HG03280 (cell line): ENCODE results near the gene TMEM181.
"Not testable (repeated sequence)": the region's sequence is repeated elsewhere in the genome, so short reads cannot be mapped to it uniquely, and the experiment has no call there.

ENCODE experiments used
- ATAC-seq: cut with Tn5 transposase; IDR thresholded peaks from one replicate; pipeline ENCODE4 v1.9.1; 2021; ENCODE audit warnings: mild to moderate bottlenecking, moderate library complexity; ENCODE audit not compliant: unreplicated experiment

Gene TMEM181, protein sequence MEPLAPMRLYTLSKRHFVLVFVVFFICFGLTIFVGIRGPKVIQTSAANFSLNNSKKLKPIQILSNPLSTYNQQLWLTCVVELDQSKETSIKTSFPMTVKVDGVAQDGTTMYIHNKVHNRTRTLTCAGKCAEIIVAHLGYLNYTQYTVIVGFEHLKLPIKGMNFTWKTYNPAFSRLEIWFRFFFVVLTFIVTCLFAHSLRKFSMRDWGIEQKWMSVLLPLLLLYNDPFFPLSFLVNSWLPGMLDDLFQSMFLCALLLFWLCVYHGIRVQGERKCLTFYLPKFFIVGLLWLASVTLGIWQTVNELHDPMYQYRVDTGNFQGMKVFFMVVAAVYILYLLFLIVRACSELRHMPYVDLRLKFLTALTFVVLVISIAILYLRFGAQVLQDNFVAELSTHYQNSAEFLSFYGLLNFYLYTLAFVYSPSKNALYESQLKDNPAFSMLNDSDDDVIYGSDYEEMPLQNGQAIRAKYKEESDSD

DNA sequence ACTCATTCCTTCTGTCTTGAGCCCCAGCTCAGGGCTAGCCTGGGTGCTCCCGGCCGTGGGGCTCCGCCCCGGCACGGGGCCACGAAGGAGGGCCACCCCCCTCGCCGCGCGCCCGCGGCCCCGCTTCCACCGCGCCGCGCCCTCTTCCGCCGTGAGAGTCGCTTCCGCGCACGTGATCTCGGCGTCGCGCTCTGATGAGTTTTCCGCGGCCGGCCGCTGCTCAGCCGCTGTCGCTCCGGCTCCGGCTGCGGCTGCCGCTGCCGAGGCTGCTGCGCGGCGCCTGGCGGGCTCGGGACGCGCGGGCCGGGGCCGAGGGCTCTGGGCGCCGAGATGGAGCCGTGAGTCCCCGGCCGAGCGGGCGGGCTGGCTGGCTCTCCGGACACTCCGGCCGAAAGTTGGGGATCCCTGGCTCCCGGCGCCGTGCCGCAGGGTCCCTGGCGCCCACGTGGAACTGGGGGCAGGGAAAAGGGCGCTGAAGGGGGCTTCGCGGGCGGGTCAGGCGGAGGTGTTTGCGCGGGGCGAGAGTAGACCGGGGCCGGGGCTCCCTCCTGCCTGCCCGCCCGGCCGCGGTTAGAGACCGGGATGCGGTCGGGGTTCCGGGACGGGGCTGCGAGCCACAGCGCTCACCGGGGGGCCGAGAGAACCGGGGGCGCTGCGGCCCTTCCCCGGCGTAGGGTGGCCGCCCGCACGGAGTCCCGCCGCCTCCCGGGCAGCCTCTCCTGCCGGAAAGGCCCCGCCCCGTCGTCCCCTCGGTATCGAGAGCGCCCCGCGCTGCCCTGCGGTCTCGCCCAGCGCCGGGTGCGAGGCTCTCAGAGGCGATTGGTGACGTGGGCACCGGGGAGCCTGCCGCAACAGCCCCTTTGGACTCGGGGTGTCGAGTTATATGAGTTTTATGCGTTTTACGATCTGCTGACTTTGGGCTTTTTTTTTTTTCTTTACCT, at the start of gene TMEM181:
Gene TMEM181, plus strand, starts transcription at position 197 of the 941 bp plus-strand sequence. Its CDS starts 134 bp downstream, at position 331.
- peak; percentile 87 for ATAC-seq

DNA sequence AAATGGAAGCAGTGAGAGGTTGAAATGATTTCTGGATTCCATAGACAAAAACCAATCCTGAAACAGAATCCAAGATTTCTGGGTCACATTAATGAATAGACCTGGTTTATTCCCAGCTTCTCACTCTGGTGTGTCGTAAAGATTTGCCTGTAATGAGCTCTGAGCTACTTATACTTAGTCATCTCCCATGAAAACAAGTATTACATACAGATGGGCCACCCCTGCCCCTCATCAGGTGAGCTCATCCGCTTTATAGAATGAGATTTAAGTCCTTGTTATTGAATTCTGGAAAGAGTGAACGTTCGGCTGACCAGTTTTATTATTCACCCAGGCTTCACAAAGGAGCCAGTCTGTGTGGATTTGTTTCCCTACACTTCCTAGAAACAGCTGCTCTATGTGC, 47.1 kb upstream of the TMEM181 start:
- ATAC-seq: no peak

DNA sequence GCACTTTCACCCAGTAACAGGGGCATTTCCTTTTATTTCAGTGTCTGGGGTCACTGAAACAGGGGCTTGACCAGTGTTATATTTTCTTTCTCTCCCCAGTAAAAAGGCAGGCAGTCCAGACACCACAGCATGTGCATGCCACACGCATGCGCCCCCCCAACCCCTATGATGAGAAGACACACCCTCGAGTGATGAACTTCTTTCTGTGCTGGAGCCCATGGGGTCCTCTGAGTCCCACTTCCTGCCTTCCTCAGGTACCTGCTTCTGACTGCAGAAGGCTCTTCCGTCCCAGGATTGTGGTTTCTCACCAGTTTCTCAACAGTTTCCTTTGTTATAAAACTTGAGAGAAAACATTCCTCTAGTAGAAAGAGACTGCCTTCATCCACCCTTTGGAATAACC, 45.7 kb upstream of the TMEM181 start:
- ATAC-seq: no peak

DNA sequence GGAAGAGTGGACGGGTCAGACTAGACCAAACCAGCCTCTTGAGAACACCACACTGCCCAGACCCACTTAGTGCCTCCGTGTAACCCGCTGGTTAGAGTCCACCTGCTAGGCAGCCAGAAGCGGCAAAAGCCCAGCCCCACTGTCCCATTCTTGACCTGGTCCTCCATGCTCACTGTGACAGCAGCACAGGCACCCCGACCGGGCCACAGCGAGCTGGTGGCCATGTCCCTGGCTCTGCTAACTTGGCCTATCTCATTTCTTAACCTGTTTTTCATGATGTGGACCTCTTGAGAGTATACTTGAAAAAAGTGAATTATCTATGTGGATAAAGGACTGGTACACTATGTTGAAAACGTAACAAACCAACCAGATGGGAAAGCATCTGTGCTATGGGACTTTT, 44.9 kb upstream of the TMEM181 start:
- no peak for ATAC-seq

DNA sequence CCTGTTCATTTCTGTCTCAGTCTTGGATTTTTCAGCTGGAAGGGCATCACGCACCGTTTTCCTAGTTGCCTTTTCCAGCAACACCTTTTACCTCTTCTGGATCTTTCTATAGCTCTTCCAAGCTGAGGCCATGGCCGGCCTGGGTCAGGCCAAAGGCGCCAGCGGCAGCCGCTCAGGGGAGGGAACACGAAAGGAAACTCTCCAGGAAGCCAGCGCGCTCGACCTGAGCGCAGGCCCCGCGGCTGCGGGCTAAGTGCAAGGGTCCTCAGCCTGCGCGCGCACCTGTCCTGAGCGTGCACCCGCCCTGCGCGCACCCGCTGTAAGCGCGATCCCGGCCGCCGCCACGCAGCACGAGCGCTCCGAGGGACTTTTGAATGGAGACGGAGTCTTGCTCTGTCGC, 43.8 kb upstream of the TMEM181 start:
- no peak for ATAC-seq

DNA sequence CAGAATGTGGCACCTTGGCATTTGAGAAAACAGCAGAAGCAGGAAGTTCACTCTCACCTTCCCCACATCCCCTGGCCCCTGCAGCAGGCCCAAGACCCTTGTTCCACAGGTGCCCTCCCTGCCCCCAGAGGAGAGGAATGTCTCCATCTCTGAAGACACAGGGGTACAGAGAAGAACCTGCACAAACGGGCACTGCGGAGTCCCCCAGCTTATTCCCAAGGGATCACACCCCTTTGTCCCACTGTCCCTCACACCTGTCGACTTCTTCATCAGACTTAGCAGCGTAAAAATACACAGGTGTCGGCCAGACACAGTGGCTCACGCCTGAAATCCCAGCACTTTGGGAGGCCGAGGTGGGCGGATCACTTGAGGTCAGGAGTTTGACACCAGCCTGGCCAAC, 42.9 kb upstream of the TMEM181 start:
- no peak for ATAC-seq

DNA sequence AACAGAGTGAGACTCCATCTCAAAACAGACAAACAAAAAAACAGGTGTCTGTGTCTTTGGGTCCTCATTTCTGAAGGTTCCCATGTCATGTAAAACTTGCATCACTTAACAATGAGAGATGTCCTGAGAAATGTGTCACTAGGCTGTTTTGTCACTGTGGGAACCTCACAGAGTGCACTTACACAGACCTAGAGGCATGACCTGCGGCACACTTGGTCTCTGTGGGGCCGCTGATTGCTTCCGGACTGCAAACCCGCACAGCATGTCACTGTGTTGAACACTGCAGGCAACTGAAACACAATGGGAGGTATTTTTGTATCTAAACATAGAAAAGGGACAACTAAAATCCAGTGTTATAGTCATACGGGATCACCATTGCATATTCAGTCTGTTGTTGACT, 42.3 kb upstream of the TMEM181 start:
- ATAC-seq: peak; percentile 61

DNA sequence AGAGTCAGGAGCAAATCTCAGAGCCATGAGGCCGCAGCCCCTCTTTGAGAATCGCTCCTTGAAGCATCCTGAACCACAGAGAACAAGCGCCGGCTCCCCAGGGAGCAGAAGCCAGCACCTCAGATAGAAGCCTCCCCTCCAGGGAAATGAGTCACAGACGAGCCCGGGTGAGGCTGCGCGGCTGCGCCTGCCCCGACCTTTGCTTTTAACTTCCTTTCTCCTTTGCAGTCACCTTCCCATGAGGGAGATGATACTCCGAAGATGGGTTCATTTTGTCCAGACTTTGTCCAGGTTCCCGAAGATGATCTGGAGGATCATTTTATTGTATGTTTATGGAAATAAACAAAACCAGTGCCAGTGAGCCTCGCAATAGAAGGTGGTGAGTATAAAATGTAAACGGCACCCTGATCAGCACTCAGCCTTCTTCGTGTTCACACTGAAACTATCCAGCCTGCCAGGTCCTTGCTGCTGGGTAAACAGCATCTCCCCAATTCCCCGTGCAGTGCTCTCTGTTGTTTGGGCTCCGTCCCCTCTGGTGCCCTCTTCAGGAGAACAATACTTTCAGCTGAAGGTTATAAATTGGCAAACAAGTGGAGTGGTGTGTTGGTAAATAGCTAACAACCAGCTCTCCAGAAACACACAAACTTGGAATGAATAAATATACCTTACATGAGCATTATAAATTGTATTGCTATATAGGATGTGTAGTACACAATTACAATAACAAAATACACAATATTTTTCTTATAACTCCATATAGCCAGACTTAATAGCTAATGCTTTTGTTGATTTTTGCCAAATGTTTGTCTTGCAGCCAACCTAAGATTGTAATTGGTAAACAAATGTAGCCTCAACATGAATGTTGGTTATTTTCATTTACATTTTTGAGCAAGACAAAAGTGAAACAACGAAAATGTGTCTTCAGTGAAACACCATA, 41.4 kb upstream of the TMEM181 start:
- ATAC-seq: peak; percentile 69

DNA sequence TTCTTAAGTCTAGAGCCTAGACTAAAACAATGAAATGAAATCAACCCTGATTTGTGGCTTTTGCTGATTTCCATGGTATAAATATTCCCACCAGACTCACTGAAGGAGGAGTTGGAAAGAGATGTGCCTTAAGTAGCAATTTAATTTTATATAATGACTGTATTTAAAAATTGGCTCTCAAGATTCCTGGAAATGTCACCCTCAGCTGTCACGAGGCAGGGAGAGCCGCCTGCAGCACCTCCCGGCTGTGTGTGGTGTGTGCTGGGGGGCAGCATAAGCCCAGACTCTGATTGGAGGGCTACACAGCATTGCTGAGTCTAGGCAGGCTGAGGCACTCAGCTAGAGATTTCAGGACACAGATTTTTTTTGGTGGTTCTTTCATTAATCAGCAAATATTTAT, 40.6 kb upstream of the TMEM181 start:
- ATAC-seq: no peak

DNA sequence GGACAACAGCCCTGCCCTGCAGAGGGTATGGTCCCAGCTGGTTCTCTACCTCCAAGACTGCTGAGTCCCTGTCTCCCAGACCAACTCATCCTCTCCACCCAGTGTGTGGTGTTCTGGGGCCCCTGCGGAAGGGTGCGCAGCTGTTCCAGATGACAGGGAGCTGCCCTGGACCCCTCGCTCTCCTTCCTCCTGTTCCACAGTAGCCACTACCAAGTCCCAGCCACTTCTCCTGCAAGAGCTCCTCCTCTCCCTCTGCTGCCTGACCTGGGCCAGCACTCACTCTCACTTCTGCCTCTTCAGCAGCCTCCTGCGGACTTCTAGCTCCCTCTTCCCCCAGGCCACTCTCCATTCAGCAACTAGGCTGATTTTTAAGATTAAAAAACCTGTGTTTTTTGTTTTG, 40.1 kb upstream of the TMEM181 start:
- no peak for ATAC-seq

DNA sequence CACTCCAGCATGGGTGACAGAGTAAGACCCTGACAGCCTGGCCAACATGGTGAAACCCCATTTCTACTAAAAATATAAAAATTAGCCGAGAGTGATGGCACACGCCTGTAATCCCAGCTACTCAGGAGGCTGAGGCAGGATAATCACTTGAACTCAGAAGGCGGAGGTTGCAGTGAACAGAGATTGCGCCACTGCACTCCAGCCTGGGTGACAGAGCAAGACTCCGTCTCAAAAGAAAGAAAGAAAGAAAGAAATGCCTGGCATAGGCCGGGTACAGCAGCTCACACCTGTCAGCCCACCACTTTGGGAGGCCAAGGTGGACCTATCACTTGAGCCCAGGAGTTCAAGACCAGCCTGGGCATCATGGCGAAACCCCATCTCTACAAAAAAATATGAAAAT, 38.9 kb upstream of the TMEM181 start:
- not testable (repeated sequence) for ATAC-seq

DNA sequence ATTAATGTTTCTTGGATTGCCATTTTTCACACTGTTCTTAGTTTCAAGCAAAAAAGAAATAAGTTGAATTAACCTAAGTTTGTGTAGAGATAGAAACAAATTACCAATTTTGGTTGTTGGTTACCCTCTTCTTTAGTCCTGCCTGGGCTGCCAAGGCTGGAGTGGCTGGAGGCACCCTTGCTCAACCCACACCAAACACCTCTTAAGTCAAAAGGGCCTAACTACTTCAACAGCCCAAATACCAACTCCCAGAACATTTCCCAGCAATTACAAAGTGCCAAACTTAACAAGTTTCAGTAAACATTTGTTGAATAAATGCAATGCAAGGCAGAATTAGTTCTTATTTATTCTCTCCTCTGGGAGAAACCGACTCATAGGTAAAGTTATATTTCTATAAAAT, 38.1 kb upstream of the TMEM181 start:
- no peak for ATAC-seq

DNA sequence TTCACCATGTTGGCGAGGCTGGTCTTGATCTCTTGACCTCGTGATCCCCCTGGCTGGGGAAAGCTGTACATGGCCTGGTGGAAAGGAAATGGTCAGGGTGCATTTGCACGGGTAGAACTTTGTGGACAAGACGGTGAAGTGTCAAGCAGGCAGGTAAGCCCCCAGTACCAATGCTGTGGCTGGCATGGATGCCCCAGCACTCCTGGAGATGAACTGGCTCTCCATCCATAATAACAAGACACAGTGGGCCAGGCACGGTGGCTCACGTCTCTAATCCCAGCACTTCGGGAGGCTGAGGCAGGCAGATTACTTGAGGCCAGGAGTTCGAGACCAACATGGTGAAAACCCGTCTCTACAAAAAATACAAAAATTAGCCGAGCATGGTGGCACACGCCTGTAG, 37.3 kb upstream of the TMEM181 start:
- no peak for ATAC-seq

DNA sequence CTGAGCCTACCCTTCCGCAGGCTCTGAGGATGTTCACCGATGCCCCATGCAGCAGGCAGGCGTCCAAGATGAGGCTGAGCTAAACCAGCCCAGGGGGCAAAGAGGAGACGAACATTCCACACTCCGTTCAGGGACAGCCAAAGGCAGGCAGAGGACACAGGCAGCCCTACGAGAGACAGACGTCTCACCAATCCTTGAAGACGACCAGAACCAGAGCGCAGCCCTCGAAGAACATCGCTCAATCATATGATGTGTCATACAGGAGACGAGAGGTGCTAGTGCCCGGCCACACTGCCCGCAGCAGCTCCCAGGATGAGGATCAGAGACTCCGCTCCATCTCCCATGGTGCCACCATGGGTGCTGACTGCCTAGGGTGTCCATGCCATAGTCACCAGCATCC, 35.6 kb upstream of the TMEM181 start:
- ATAC-seq: no peak

DNA sequence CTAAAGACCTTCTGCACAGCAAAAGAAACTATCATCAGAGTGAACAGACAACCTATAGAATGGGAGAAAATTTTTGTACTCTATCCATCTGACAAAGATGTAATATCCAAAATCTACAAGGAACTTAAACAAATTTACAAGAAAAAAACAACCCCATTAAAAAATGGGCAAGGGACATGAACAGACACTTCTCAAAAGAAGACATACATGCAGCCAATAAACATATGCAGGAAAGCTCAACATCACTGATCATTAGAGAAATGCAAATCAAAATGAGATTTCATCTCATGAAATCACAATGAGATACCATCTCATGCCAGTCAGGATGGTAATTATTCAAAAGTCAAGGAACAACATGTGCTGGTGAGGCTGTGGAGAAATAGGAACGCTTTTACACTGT, 32.0 kb upstream of the TMEM181 start:
- ATAC-seq: not testable (repeated sequence)

DNA sequence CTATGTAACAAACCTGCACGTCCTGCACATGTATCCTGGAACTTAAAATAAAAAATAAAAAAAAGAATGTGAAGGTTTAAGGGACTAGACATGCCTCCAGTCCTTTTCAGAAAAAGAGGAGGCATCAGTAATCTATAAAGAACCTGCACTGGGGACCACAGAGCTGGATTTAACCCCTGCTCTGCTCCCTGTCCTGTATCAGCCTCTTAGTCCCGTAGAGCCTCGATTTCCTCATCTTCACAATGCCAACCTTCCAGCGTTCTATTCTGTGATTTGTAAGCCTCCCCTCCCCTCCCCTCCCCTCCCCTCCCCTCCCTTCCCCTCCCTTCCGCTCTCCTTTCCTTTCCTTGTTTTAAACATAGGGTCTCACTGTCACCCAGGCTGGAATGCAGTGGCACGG, 31.1 kb upstream of the TMEM181 start:
- no peak for ATAC-seq

DNA sequence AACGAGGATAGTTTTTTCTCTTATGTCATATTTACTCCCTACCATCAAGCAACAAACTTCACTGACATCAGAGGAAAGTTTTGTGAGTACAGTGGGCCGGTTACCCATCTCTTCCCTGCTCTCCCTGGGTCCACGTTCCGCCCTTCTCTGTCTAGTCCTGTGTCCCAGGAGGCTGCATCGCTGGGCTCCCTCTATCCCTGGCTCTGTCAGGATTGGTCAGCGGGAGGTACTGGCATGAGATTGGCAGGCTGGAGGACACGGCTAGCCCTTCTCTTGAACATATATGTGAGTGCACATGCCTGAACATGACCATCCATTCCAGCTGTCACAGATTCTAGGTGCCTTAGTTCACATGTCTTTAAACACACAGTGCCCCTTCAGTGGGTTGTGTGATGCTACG, 30.3 kb upstream of the TMEM181 start:
- ATAC-seq: no peak

DNA sequence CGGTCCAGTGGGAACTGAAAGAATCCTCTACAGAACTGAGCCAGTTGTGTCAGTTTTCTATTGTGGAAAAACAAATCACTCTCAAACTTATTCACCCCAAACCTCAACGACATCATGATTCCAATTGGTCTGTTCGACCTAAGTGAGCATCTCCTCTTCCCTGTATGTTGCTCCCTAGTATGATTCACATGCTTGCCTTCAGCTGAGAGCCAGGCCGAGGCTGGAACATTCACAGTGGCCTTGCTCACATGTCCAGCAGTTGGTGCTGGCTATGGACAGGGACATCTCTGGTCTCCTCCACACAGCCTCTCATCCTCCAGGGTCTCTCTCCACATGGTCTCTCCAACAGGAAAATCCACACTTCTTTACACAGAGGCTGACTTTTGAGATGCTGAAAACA, 28.3 kb upstream of the TMEM181 start:
- no peak for ATAC-seq

DNA sequence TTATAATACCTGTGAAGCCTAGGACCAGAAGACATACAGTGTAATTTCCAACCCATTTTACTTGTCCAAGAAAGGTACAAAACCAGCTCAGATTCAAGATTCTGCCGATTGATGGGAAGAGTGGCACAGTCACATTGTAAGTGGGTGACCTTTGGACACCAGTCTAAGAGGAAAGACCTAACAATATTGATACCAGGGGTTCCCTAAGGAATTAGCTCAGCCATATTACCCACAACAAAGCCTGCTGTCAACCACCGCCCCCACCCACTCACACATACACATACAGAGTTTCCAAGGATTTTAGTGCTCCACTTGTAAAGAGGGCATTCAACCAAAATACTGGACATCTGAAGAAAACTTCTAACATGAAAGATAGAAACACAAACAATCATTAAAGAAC, 27.9 kb upstream of the TMEM181 start:
- no peak for ATAC-seq

DNA sequence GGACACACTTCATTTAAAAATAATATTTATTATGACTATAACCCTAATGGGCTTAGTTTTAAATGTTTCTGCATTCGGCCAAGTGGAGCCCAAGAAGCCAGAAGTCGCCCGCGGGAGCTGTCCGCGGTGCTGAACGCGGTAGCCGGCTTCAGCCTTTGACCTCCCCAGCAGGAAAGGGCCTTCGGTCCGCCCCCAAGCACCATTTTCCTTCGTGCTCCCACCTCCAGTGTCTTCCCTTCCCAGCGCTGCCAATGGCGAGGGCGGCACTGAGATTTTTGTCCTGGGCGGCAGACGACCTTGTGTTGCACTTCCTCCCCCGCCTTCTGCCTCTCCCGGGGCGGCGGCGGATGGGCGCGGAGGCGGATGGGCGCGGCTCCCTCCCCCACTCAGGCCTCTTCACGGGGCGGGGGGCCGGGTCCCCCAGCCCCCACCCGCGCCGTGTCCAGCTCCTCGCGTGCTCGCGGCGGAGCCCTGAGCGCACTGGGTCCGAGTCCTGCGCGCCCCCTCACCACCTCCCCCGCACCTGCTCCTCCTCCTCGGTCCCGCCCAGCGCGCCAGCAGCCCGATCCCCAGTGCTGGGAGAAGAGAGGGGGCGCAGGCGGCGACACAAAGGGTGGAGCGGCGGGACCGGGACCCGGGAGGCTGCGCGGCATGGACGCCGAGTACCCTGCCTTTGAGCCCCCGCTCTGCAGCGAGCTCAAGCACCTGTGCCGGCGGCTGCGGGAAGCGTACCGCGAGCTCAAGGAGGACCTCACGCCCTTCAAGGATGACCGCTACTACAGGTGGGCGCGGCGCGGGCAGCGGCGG, 23.6 kb upstream of the TMEM181 start:
- no peak for ATAC-seq
